Skeletal muscle satellite cell (primary cell): Measurements from ENCODE around the gene IGFN1.

Experiments used
- H3K27me3 ChIP-seq: 2 replicates; pipeline ENCODE4 v1.7.0; 2013; ENCODE audit warnings: low read length; ENCODE audit not compliant: control insufficient read depth, insufficient read depth
- H3K36me3 ChIP-seq: 2 replicates; pipeline ENCODE4 v1.7.0; 2013; ENCODE audit warnings: mild to moderate bottlenecking, control low read depth, low read length; ENCODE audit not compliant: insufficient read depth
- H3K4me1 ChIP-seq: 2 replicates; pipeline ENCODE4 v1.7.0; 2013; ENCODE audit warnings: low read length; ENCODE audit not compliant: control insufficient read depth, insufficient read depth
- H3K4me2 ChIP-seq: 2 replicates; pipeline ENCODE4 v1.7.0; 2013; ENCODE audit warnings: mild to moderate bottlenecking, low read length
- H3K4me3 ChIP-seq: 2 replicates; pipeline ENCODE4 v1.7.0; 2013; ENCODE audit warnings: low read length
- H3K9ac ChIP-seq: 2 replicates; pipeline ENCODE4 v1.7.0; 2013; ENCODE audit warnings: mild to moderate bottlenecking, low read depth, low read length, moderate library complexity
- H3K9me3 ChIP-seq: replicated peaks from 2 replicates; pipeline ENCODE4 v1.7.0; 2013; ENCODE audit warnings: mild to moderate bottlenecking, control low read depth, low read length

IGFN1 gene

GRCh38 chr1:201221201-201221846 is 30.7 kb downstream of the IGFN1 start:
- Histone ChIP-seq H3K4me2 (no peak overlapping the region), H3K4me3 (no peak overlapping the region)

GRCh38 chr1:201222125-201222524 is 31.5 kb downstream of the IGFN1 start:
- Histone ChIP-seq H3K4me2 (no peak overlapping the region), H3K9me3 (no peaks in the 10 kb centered on the region)

More at GRCh38 chr1:201221201-201221846, 30.7 kb downstream of the IGFN1 start:
- Histone ChIP-seq H3K4me1 (peaks cover 2% of the 10 kb centered on the region), H3K36me3 (no peaks in the 10 kb centered on the region), H3K27me3 (peaks cover 10% of the 10 kb centered on the region), H3K9me3 (no peaks in the 10 kb centered on the region), H3K9ac (no peak overlapping the region)

GRCh38 chr1:201223852-201224665 is 33.4 kb downstream of the IGFN1 start:
- no peaks in the 10 kb centered on the region for H3K36me3 ChIP-seq
- no peak overlapping the region for H3K4me3 ChIP-seq
- H3K4me1 ChIP-seq = peaks cover 2% of the 10 kb centered on the region
- no peak overlapping the region for H3K9ac ChIP-seq
- peaks cover 6% of the 10 kb centered on the region for H3K27me3 ChIP-seq
- no peaks in the 10 kb centered on the region for H3K9me3 ChIP-seq
- H3K4me2 ChIP-seq = no peak overlapping the region

More at GRCh38 chr1:201222125-201222524, 31.5 kb downstream of the IGFN1 start:
- H3K36me3 ChIP-seq = no peaks in the 10 kb centered on the region
- H3K4me3 ChIP-seq = no peak overlapping the region
- peaks cover 8% of the 10 kb centered on the region for H3K27me3 ChIP-seq
- H3K4me1 ChIP-seq = peaks cover 2% of the 10 kb centered on the region
- no peak overlapping the region for H3K9ac ChIP-seq

- Histone ChIP-seq H3K9ac (no peak overlapping the region), H3K4me1 (peaks cover 9% of the 10 kb centered on the region), H3K4me3 (no peak overlapping the region), H3K9me3 (no peaks in the 10 kb centered on the region), H3K36me3 (no peaks in the 10 kb centered on the region), H3K27me3 (peaks cover 6% of the 10 kb centered on the region), H3K4me2 (no peak overlapping the region)
These were observed 34.2 kb downstream of the IGFN1 start for GRCh38 chr1:201224666-201225370.

GRCh38 chr1:201226178-201226514 is 35.5 kb downstream of the IGFN1 start:
- H3K4me1 ChIP-seq = peaks cover 17% of the 10 kb centered on the region
- no peak overlapping the region for H3K9ac ChIP-seq

GRCh38 chr1:201226859-201227488 is 36.4 kb downstream of the IGFN1 start:
- Histone ChIP-seq H3K4me2 (no peak overlapping the region), H3K36me3 (no peaks in the 10 kb centered on the region), H3K4me1 (peaks cover 17% of the 10 kb centered on the region), H3K27me3 (peaks cover 6% of the 10 kb centered on the region), H3K9ac (no peak overlapping the region), H3K4me3 (no peak overlapping the region), H3K9me3 (no peaks in the 10 kb centered on the region)

More at GRCh38 chr1:201226178-201226514, 35.5 kb downstream of the IGFN1 start:
- Histone ChIP-seq H3K4me2 (no peak overlapping the region), H3K27me3 (peaks cover 6% of the 10 kb centered on the region), H3K36me3 (no peaks in the 10 kb centered on the region), H3K9me3 (no peaks in the 10 kb centered on the region), H3K4me3 (no peak overlapping the region)

- H3K4me2 ChIP-seq = no peak overlapping the region
- no peaks in the 10 kb centered on the region for H3K9me3 ChIP-seq
- H3K9ac ChIP-seq = no peak overlapping the region
- H3K36me3 ChIP-seq = no peaks in the 10 kb centered on the region
- peaks cover 17% of the 10 kb centered on the region for H3K4me1 ChIP-seq
- no peak overlapping the region for H3K4me3 ChIP-seq
- H3K27me3 ChIP-seq = peaks cover 6% of the 10 kb centered on the region
These were observed 37.7 kb downstream of the IGFN1 start for GRCh38 chr1:201228011-201228983.

- H3K9me3 ChIP-seq = no peaks in the 10 kb centered on the region
- no peak overlapping the region for H3K9ac ChIP-seq
- peaks cover 6% of the 10 kb centered on the region for H3K27me3 ChIP-seq
- no peaks in the 10 kb centered on the region for H3K36me3 ChIP-seq
- no peak overlapping the region for H3K4me2 ChIP-seq
- peaks cover 17% of the 10 kb centered on the region for H3K4me1 ChIP-seq
- H3K4me3 ChIP-seq = no peak overlapping the region
These were observed 38.5 kb downstream of the IGFN1 start for GRCh38 chr1:201229095-201229494.

- Histone ChIP-seq H3K36me3 (no peaks in the 10 kb centered on the region), H3K9me3 (no peaks in the 10 kb centered on the region), H3K27me3 (peaks cover 6% of the 10 kb centered on the region), H3K9ac (no peak overlapping the region), H3K4me3 (peak overlapping the region; percentile 16), H3K4me2 (peak overlapping the region; percentile 44), H3K4me1 (peaks cover 14% of the 10 kb centered on the region)
These were observed 39.4 kb downstream of the IGFN1 start for GRCh38 chr1:201229771-201230635.

GRCh38 chr1:201230676-201231075 is 40.1 kb downstream of the IGFN1 start:
- H3K4me3 ChIP-seq = no peak overlapping the region
- peaks cover 14% of the 10 kb centered on the region for H3K4me1 ChIP-seq
- no peak overlapping the region for H3K9ac ChIP-seq
- no peaks in the 10 kb centered on the region for H3K9me3 ChIP-seq
- peaks cover 6% of the 10 kb centered on the region for H3K27me3 ChIP-seq
- no peaks in the 10 kb centered on the region for H3K36me3 ChIP-seq
- no peak overlapping the region for H3K4me2 ChIP-seq
